ENCODE data around the gene DEAF1.

Gene DEAF1

GRCh38 chr11:721247-721740 is 26.3 kb upstream of the DEAF1 start:
- DNase-seq, result no peak

GRCh38 chr11:720642-721246 is 25.7 kb upstream of the DEAF1 start:
- DNase-seq, result no peak

- no peak for DNase-seq
These were observed 25.1 kb upstream of the DEAF1 start for GRCh38 chr11:720017-720641.

- DNase-seq, result no peak
These were observed 24.4 kb upstream of the DEAF1 start for GRCh38 chr11:719214-720016.

- no peak for DNase-seq
These were observed 19.4 kb upstream of the DEAF1 start for GRCh38 chr11:714436-714835.

- no peak for DNase-seq
These were observed 14.3 kb upstream of the DEAF1 start for GRCh38 chr11:709109-709997.

- no peak for DNase-seq
These were observed 13.5 kb upstream of the DEAF1 start for GRCh38 chr11:708511-708910.

GRCh38 chr11:707817-708420 is 12.9 kb upstream of the DEAF1 start:
- no peak for DNase-seq

- DNase-seq, result no peak
These were observed 12.2 kb upstream of the DEAF1 start for GRCh38 chr11:706957-707816.

GRCh38 chr11:706439-706956 is 11.5 kb upstream of the DEAF1 start:
- no peak for DNase-seq

GRCh38 chr11:705646-706438 is 10.8 kb upstream of the DEAF1 start, which contains the start of gene EPS8L2:
Gene EPS8L2 (plus strand): TSS chr11:706231. CDS start chr11:709408, 3,177 bp downstream.
- DNase-seq, result no peak

GRCh38 chr11:704781-705645 is 10.0 kb upstream of the DEAF1 start:
- DNase-seq, result no peak

- DNase-seq, result no peak
These were observed 9.2 kb upstream of the DEAF1 start for GRCh38 chr11:704228-704674.

GRCh38 chr11:703506-703905 is 8.5 kb upstream of the DEAF1 start:
- DNase-seq, result no peak

GRCh38 chr11:702462-703461 is 7.7 kb upstream of the DEAF1 start:
- DNase-seq, result no peak

GRCh38 chr11:701741-702461 is 6.9 kb upstream of the DEAF1 start:
- no peak for DNase-seq

GRCh38 chr11:699753-700152 is 4.7 kb upstream of the DEAF1 start:
- DNase-seq, result no peak

Data from stimulated activated CD4-positive, alpha-beta T cell treated with anti-CD3 and anti-CD28 coated beads, Interleukin-1b, Interleukin-23, amount 100 ng/mL, for 48 hours (primary cell).